Keratinocyte (primary cell): Measurements from ENCODE around the gene IFT43.

Experiments used
- EZH2 ChIP-seq: IDR thresholded peaks from one replicate; pipeline ENCODE4 v1.6.1; 2012; ENCODE audit warnings: inconsistent platforms, mild to moderate bottlenecking, low read length, moderate library complexity
- TF ChIP-seq, protein P1 (sequence below), 3 experiments: IDR thresholded peaks in 1 of 3; conservative IDR thresholded peaks in 1 of 3; optimal IDR thresholded peaks in 1 of 3; 2 replicates in 2 of 3; 3 replicates in 1 of 3; pipeline versions ENCODE3 to v1.5.1; 2011; ENCODE audit warnings: low read length in 3 of 3, mild to moderate bottlenecking in 3 of 3, moderate library complexity in 2 of 3, control low read depth in 1 of 3, inconsistent platforms in 1 of 3; ENCODE audit not compliant: insufficient read depth in 2 of 3; ENCODE audit errors: extremely low read depth in 1 of 3

DNA sequence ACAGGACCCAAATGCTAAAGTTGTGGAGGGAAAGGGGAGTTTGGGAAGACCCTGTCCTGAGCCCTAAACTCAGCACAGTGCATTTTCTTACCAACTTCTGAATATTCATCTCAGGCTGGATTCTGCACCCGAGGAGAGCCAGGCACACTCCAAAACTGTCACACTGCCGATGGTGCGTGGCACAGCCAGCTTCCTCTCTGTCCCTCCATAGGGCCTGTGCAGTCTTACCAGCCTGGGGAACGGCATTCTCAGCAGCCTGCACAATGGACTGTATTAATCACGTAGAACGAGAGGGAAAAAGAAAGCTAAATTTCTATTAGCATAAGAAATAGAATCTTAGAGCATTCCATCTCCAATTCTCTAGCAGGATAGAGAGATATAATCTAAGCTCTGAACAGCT is 94.9 kb downstream of the IFT43 start:
- TF ChIP-seq, protein P1, sequence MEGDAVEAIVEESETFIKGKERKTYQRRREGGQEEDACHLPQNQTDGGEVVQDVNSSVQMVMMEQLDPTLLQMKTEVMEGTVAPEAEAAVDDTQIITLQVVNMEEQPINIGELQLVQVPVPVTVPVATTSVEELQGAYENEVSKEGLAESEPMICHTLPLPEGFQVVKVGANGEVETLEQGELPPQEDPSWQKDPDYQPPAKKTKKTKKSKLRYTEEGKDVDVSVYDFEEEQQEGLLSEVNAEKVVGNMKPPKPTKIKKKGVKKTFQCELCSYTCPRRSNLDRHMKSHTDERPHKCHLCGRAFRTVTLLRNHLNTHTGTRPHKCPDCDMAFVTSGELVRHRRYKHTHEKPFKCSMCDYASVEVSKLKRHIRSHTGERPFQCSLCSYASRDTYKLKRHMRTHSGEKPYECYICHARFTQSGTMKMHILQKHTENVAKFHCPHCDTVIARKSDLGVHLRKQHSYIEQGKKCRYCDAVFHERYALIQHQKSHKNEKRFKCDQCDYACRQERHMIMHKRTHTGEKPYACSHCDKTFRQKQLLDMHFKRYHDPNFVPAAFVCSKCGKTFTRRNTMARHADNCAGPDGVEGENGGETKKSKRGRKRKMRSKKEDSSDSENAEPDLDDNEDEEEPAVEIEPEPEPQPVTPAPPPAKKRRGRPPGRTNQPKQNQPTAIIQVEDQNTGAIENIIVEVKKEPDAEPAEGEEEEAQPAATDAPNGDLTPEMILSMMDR (optimal IDR thresholded peaks at IDR 0.05 in 1 of 3, IDR thresholded peaks at IDR 0.05 in 1 of 3, conservative IDR thresholded peaks at IDR 0.05 in 1 of 3; ENCODE audit: extremely low read depth in 1 of 3, insufficient read depth in 2 of 3, low read length in 3 of 3): no peak
- TF ChIP-seq EZH2: no peak
